Stomach (tissue), 4 donors: ENCODE measurements around the gene C2orf92.

ENCODE experiments used
- EP300 ChIP-seq: sonication (generic); formaldehyde crosslinking; IDR thresholded peaks from one replicate; pipeline ENCODE4 v1.6.1; 2017; ENCODE audit warnings: antibody characterized with exemption
- POLR2A ChIP-seq, 4 donors: fragments of 450-650 bp; IDR thresholded peaks; one replicate each; pipeline ENCODE4 v1.6.1; 2016; ENCODE audit warnings: antibody characterized with exemption in 4 of 4, control low read depth in 2 of 4, mild to moderate bottlenecking in 1 of 4, moderate library complexity in 1 of 4
- TF ChIP-seq, protein P1 (sequence below), 7 experiments: fragments of 450-650 bp in 4 of 7; fragments of 200-600 bp in 3 of 7; sonication (generic) in 3 of 7; IDR thresholded peaks; one replicate each; pipeline ENCODE4 v1.5.1; 2016 to 2019; ENCODE audit warnings: antibody characterized with exemption in 7 of 7, control low read depth in 2 of 7, mild to moderate bottlenecking in 1 of 7

DNA sequence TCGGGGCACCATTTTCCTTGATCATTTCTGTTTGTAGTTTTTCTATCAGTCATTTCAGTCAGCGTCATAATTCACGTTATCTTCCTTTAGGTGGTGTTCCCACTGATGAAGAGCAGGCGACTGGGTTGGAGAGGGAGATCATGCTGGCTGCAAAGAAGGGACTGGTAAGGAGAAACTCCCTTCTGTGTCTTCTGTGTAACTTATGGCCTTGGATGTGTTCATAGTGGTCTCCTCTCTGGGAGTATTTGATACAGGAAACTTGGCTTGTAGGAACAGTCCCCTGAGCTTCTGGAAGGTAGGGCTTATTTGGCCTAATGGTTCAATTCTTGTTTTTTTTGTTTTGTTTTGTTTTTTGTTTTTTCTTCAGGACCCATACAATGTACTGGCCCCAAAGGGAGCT lies 22.5 kb upstream of the C2orf92 start:
- TF ChIP-seq EP300: no peak
- TF ChIP-seq POLR2A (IDR thresholded peaks at IDR 0.05): no peak
- TF ChIP-seq, protein P1, sequence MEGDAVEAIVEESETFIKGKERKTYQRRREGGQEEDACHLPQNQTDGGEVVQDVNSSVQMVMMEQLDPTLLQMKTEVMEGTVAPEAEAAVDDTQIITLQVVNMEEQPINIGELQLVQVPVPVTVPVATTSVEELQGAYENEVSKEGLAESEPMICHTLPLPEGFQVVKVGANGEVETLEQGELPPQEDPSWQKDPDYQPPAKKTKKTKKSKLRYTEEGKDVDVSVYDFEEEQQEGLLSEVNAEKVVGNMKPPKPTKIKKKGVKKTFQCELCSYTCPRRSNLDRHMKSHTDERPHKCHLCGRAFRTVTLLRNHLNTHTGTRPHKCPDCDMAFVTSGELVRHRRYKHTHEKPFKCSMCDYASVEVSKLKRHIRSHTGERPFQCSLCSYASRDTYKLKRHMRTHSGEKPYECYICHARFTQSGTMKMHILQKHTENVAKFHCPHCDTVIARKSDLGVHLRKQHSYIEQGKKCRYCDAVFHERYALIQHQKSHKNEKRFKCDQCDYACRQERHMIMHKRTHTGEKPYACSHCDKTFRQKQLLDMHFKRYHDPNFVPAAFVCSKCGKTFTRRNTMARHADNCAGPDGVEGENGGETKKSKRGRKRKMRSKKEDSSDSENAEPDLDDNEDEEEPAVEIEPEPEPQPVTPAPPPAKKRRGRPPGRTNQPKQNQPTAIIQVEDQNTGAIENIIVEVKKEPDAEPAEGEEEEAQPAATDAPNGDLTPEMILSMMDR (IDR thresholded peaks at IDR 0.05): no peak
